ENCODE measurements around the gene KCNK4. TPM values are rescaled to one million over a fixed set of nuclear protein-coding genes. Genes with fewer than 3 reads are reported as not detected.

KCNK4 gene
- total and polyA plus RNA-seq, 12 donors: not detected

GRCh38 chr11:64258356-64258755, 32.7 kb upstream of the KCNK4 start:
- DNase-seq (no peak), ATAC-seq (no peak)
- intact Hi-C loops (cut with DNase I): no loop called here
- TF ChIP-seq, protein P1, sequence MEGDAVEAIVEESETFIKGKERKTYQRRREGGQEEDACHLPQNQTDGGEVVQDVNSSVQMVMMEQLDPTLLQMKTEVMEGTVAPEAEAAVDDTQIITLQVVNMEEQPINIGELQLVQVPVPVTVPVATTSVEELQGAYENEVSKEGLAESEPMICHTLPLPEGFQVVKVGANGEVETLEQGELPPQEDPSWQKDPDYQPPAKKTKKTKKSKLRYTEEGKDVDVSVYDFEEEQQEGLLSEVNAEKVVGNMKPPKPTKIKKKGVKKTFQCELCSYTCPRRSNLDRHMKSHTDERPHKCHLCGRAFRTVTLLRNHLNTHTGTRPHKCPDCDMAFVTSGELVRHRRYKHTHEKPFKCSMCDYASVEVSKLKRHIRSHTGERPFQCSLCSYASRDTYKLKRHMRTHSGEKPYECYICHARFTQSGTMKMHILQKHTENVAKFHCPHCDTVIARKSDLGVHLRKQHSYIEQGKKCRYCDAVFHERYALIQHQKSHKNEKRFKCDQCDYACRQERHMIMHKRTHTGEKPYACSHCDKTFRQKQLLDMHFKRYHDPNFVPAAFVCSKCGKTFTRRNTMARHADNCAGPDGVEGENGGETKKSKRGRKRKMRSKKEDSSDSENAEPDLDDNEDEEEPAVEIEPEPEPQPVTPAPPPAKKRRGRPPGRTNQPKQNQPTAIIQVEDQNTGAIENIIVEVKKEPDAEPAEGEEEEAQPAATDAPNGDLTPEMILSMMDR (IDR thresholded peaks at IDR 0.05): no peak
- WGBS, 2 donors: 90 to 92% methylated on average over 21 to 24 of the region's 24 CpGs
- no peak overlapping the region for H3K27ac ChIP-seq
- no peaks in the 10 kb centered on the region for H3K27me3 ChIP-seq
- H3K4me3 ChIP-seq: no peak overlapping the region
- H3K9me3 ChIP-seq: no peaks in the 10 kb centered on the region
- peaks cover 0 to 10% (median 8%) of the 10 kb centered on the region in 9 donors for H3K4me1 ChIP-seq
- peaks cover 0 to 92% (median 40%) of the 10 kb centered on the region in 9 donors for H3K36me3 ChIP-seq

DNA sequence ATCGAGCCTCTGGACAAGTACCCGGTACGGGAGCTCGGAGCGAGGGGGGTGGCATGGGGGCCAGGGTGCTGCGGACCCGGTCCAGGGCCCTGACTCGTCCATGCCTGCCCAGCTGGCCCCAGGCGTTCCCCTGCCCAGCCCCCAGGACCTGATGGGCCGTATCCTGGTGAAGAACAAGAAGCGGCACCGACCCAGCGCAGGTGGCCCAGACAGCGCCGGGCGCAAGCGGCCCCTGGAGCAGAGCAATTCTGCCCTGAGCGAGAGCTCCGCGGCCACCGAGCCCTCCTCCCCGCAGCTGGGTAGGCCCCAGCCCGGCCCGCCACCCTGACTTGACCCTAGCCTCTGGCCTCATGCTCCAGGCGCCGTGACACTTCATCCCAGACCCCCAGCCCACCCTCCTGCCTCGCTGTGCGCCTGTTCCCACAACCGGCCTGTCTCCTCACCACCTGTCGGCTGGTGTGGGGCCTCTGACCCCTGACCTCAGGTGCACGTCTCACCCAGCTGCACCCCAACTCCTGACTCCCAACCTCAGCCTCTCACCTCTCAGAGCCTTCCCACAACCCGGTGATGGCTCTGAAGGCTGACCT, 32.1 kb upstream of the KCNK4 start:
- H3K36me3 ChIP-seq: peaks cover 0 to 99% (median 40%) of the 10 kb centered on the region in 9 donors
- no peaks in the 10 kb centered on the region for H3K27me3 ChIP-seq
- TF ChIP-seq, protein P1 (IDR thresholded peaks at IDR 0.05): no peak
- H3K4me1 ChIP-seq: peaks cover 0 to 3% (median under 1%) of the 10 kb centered on the region in 9 donors
- no peak overlapping the region for H3K4me3 ChIP-seq
- WGBS, 2 donors: 92 to 94% methylated on average over 31 to 32 of the region's 32 CpGs
- intact Hi-C loops (cut with DNase I): no loop called here
- no peak for DNase-seq
- ATAC-seq: no peak
- no peaks in the 10 kb centered on the region for H3K9me3 ChIP-seq
- no peak overlapping the region for H3K27ac ChIP-seq

GRCh38 chr11:64259533-64260067, 31.5 kb upstream of the KCNK4 start:
- Histone ChIP-seq H3K4me1 (no peaks in the 10 kb centered on the region), H3K9me3 (no peaks in the 10 kb centered on the region), H3K4me3 (no peak overlapping the region), H3K27ac (no peak overlapping the region), H3K36me3 (peaks cover 0 to 100% (median 38%) of the 10 kb centered on the region in 9 donors), H3K27me3 (no peaks in the 10 kb centered on the region)
- TF ChIP-seq, protein P1 (IDR thresholded peaks at IDR 0.05): no peak
- ATAC-seq: no peak
- DNase-seq: no peak
- intact Hi-C loops (cut with DNase I): no loop called here
- WGBS, 2 donors: 88% methylated on average over 4 of the region's 4 CpGs

DNA sequence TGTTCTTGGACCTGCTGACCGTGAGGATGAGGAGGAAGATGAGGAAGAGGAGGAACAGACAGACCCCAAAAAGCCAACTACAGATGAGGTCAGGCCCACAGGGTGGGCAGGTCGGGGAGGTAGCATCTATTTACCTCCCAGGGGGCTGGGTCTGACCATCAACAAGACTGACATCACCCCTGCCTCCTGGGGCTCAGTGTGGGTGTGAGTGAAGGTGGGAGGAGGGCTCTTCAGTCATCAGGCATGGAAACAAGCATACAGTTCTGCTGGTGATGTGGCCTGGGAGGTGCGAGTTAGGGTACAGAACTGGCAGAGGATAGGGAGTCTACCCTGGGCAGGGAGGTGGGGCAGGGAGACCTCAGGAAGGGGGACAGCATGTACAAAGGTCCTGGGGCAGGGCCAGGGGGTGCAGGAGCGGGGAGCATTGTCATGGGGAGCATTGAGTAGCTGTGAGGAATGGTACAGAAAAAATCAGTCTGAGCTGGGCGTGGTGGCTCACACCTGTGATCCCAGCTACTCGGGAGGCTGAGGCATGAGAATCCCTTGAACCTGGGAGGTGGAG, 30.9 kb upstream of the KCNK4 start:
- Histone ChIP-seq H3K4me3 (no peak overlapping the region), H3K36me3 (peaks cover 0 to 100% (median 32%) of the 10 kb centered on the region in 9 donors), H3K27me3 (no peaks in the 10 kb centered on the region), H3K9me3 (no peaks in the 10 kb centered on the region), H3K4me1 (no peaks in the 10 kb centered on the region), H3K27ac (no peak overlapping the region)
- intact Hi-C loops (cut with DNase I): no loop called here
- ATAC-seq (no peak), DNase-seq (no peak)
- TF ChIP-seq, protein P1 (IDR thresholded peaks at IDR 0.05): no peak
- WGBS, 2 donors: 93 to 98% methylated on average over 6 of the region's 6 CpGs

Data from heart right ventricle (tissue), 16 donors.